Measurements from ENCODE around the gene LPCAT2.
"Not testable (repeated sequence)": the region's sequence is repeated elsewhere in the genome, so short reads cannot be mapped to it uniquely, and the experiment has no call there.

LPCAT2 gene

DNA sequence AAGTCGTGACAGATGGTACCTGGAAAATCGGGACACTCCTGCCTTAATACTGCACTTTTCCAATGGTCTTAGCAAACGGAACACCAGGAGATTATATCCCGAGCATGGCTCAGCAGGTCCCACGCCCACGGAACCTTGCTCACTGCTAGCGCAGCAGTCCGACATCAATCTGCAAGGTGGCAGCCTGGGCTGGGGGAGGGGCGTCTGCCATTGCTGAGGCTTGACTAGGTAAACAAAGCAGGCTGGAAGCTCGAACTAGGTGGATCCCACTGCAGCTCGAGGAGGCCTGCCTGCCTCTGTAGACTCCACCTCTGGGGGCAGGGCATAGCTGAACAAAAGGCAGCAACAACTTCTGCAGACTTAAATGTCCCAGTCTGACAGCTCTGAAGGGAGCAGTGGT, 106.8 kb downstream of the LPCAT2 start:
- not testable (repeated sequence) for DNase-seq

DNA sequence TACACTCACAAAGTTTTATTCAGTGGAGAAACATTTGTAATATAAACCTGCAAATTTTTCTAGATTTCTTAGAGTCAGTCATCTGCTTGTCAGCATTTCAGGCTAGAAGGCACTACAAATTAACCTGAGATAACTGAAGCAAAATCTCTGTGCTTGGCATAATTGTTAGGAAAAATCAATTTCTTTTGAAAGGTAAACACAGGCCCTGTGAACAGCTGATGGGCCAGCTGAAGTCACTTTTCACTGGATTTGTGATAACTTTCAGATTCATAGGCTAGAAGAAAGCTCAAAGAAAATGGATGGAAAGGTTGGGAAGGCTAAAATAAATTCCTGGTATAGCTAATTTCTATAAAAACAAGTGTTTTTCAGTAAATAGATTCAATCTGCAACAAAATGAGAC, 112.9 kb downstream of the LPCAT2 start:
- no peak for DNase-seq

DNA sequence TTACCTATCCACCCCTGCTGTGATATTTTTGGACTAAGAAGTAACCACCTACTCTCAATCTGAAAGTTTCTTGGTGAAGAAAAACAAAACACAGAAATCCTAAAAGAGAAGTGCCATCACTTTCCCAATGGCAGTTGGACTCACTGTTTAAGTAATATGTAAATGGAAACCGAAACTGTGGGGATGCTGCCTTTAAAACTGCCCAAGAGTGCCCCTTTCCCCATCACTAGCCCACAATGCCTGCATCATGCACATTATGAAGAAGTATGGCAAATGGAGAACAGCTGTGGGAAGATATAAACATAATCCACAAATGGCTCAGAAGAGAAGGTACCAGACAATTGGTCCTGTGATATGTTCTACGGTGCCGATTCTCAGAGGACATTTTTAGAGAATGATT, 113.4 kb downstream of the LPCAT2 start:
- no peak for DNase-seq

DNA sequence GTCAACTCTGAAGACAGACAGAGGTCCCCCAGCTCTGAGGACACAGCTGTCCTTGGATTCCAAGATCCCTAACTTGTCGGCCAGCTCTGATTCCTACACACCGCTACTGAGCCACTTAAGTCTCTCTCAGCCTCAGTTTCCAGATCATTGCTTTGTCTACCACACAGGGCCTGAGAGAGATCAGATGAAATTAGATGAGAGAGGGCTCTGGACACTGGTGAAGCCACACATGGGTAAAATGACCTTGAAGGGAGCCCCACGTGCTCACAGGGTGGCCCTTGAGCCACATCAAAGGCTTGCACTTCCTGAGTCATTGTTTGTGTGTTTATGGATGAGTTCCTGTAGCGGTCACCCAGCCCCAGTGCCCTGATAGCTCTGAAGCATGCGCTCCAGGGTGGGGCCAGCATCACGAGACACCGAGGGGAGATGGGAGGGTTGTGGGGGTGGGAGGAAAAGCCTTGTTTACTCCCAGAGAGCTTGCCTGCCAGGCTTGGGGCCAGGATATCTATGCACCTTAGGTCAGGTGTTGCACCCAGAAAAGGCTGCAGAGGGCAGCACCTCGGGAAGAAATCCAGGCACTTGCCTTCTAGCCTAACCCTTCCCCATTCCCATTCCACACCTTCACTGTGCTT, 114.2 kb downstream of the LPCAT2 start:
- DNase-seq: no peak

DNA sequence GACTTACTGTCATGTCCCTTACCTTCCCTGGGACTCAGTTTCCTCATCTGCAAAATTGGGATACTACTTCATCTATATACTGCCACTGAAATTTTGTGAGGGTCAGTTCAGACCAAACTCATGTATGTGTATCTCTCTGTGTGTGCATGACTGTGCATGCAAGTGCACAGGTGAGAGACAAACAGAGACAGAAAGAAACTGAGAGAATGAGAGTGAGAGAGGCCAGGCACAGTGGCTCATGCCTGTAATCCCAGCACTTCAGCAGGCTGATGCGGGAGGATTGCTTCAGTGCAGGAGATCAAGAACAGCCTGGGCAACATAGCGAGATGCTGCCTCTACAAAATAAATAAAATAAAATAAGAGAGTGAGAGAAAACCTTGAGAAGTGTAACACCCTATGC, 114.8 kb downstream of the LPCAT2 start:
- DNase-seq: no peak

DNA sequence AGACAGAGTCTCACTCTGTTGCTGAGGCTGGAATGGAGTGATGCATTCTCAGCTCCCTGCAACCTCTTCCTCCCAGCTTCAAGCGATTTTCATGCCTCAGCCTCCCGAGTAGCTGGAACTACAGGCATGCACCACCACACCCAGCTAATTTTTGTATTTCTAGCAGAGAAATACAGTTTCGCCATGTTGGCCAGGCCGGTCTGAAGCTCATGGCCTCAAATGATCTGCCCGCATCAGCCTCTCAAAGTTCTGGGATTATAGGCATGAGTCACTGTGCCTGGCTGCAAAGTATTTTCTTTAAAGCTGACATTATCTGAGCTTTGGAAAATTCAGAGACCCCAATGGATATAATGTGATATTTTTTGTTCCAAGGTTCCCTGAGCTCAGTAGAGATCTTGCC, 115.8 kb downstream of the LPCAT2 start:
- DNase-seq: no peak

DNA sequence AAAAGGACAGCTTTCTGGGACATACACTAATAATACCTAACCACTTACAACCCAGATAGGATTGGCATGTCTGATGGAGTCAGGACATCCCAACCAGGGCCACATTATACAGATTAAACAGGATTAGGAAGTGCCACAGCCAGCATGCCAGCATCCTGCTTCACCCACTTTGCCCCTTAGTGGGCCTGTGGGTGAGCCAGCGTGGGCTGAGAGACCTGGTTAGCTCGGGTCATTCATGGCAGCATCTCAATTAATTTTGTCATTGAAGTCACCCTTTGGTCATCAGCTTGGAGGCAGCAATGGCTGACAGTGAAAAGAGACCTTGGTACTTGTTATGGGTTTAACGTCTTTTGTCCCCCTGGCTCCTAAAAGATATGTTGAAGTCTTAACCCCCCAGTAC, 117.0 kb downstream of the LPCAT2 start:
- DNase-seq: no peak

DNA sequence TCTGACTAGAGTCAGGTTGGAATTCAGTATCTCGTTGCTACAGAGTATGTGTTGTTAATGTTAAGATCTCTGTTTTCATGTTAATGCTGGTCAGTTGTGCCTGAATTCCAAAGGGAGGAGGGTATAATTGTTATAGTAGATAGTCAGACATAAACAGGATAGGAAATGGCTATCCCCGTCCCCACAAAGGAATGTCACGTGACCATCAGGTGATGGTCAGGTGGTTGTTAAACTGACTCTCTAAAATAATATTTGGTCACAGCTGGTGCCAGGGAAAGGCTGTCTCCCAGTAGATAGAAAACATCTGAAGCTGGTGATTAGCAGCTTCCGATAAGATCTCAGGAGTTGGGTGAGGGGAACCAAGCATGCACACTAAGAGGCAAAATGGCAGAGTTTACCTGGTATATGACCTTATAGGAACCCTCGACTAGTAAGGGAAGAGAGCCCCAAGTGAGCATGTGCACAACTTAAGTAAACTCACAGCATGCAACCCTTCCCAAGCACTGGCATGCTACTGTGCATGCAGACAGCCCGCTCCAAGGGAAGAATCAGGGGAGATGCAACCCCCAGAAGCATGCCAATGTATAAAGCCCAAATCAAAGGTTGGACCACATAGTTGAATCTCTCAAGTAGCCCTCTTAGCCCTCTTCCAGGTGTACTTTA, 119.6 kb downstream of the LPCAT2 start:
- DNase-seq: no peak

DNA sequence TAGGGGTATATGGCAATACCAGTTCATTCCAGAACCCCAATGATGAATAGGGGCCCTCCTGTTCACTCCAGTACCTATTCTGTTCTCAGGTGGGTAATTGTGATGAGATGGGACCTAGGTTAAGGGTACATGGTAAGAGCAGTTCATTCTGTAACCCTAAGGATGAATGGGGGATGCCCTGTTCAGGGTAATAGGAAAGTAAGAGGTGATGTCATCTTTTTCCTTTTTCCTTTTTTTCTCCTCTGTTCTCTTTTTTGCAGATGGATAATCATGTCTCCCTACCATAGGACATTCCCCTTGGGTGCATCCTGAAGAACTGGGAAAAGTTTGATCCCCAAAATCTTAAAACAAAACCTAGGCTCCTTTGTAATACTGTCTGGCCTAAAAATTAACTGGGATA, 121.9 kb downstream of the LPCAT2 start:
- no peak for DNase-seq

DNA sequence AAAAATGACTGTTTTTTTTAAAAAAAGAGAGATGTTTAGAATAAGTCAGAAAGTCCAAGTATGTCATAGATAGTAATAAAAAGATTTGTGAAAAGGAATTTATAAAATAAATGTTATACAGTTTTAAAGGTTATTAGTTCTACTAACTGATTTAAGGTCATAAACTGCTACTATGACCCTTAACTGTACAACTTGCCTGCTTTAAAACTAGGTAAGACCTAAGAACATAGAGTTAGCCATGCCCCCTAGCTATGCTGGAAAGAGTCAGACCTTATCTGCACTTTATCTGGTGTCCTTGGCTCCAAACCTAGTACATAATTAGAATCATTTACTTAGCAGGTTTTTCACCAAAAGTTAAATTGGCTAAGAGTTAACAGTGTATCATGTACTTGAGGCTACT, 123.4 kb downstream of the LPCAT2 start:
- DNase-seq: no peak

DNA sequence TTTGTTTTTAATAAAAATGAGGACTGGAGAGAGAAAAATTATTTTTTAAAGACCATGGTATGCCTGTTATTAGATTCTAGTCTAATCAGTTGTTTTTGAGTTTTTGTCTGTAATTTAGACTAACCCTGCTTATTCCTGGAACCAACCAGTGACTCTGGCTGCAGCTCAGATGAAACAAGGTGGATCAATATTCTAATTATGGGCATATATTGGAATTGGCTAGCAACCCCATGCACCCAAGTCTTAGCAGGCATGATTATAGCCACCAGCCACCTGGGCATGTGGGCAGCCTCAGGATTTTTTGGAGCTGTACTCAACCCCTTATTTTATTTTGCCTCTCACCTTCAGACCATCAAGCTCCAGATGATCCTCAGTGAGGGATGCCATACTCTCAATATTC, 125.3 kb downstream of the LPCAT2 start:
- DNase-seq: no peak

All from activated CD8-positive, alpha-beta memory T cell treated with anti-CD3 and anti-CD28 coated beads, Interleukin-2, amount 50 U/mL, for 48 hours (primary cell).